KOPT-K1 (cell line): ENCODE results near the gene RGS7BP.
"Not testable (repeated sequence)": the region's sequence is repeated elsewhere in the genome, so short reads cannot be mapped to it uniquely, and the experiment has no call there.

Experiments used
- H3K27ac ChIP-seq: fragments of 200-600 bp; sonication (generic); 2 replicates; pipeline ENCODE4 v1.5.1; 2016; ENCODE audit warnings: antibody characterized with exemption, mild to moderate bottlenecking, low read depth, low read length; ENCODE audit not compliant: poor library complexity, severe bottlenecking
- H3K36me3 ChIP-seq: fragments of 200-600 bp; sonication (generic); 2 replicates; pipeline ENCODE4 v1.5.1; 2017; ENCODE audit warnings: antibody characterized with exemption, mild to moderate bottlenecking, low read length, moderate library complexity; ENCODE audit not compliant: insufficient read depth
- H3K9me3 ChIP-seq: fragments of 200-600 bp; sonication (generic); 2 replicates; pipeline ENCODE4 v1.5.1; 2017; ENCODE audit warnings: antibody characterized with exemption, low read length, mild to moderate bottlenecking; ENCODE audit not compliant: insufficient read depth, poor library complexity, severe bottlenecking

The RGS7BP gene

GRCh38 chr5:64519263-64519662, 13.4 kb downstream of the RGS7BP start:
- Histone ChIP-seq H3K27ac (no peak overlapping the region), H3K36me3 (no peaks in the 10 kb centered on the region), H3K9me3 (no peaks in the 10 kb centered on the region)

GRCh38 chr5:64526734-64527439, 21.1 kb downstream of the RGS7BP start:
- H3K36me3 ChIP-seq = no peaks in the 10 kb centered on the region
- H3K27ac ChIP-seq = no peak overlapping the region
- H3K9me3 ChIP-seq = no peaks in the 10 kb centered on the region

- Histone ChIP-seq H3K27ac (no peak overlapping the region), H3K36me3 (no peaks in the 10 kb centered on the region), H3K9me3 (no peaks in the 10 kb centered on the region)
Measured at GRCh38 chr5:64530076-64530475, 24.3 kb downstream of the RGS7BP start.

GRCh38 chr5:64532212-64532611, 26.4 kb downstream of the RGS7BP start:
- Histone ChIP-seq H3K27ac (no peak overlapping the region), H3K36me3 (no peaks in the 10 kb centered on the region), H3K9me3 (no peaks in the 10 kb centered on the region)

GRCh38 chr5:64532657-64533056, 26.8 kb downstream of the RGS7BP start:
- no peaks in the 10 kb centered on the region for H3K9me3 ChIP-seq
- H3K36me3 ChIP-seq = no peaks in the 10 kb centered on the region
- H3K27ac ChIP-seq = no peak overlapping the region

- Histone ChIP-seq H3K27ac (no peak overlapping the region), H3K36me3 (no peaks in the 10 kb centered on the region), H3K9me3 (no peaks in the 10 kb centered on the region)
Measured at GRCh38 chr5:64534033-64534432, 28.2 kb downstream of the RGS7BP start.

GRCh38 chr5:64557911-64558310, 52.1 kb downstream of the RGS7BP start:
- no peak overlapping the region for H3K27ac ChIP-seq
- no peaks in the 10 kb centered on the region for H3K9me3 ChIP-seq
- no peaks in the 10 kb centered on the region for H3K36me3 ChIP-seq

- H3K27ac ChIP-seq, H3K9me3 ChIP-seq, H3K36me3 ChIP-seq: not testable (repeated sequence)
Measured at GRCh38 chr5:64558641-64559040, 52.8 kb downstream of the RGS7BP start.

GRCh38 chr5:64566310-64566916, 60.6 kb downstream of the RGS7BP start:
- Histone ChIP-seq H3K9me3 (no peaks in the 10 kb centered on the region), H3K27ac (no peak overlapping the region), H3K36me3 (no peaks in the 10 kb centered on the region)

- Histone ChIP-seq H3K9me3 (no peaks in the 10 kb centered on the region), H3K27ac (no peak overlapping the region), H3K36me3 (no peaks in the 10 kb centered on the region)
Measured at GRCh38 chr5:64569858-64570257, 64.0 kb downstream of the RGS7BP start.

- H3K27ac ChIP-seq = no peak overlapping the region
- no peaks in the 10 kb centered on the region for H3K36me3 ChIP-seq
- H3K9me3 ChIP-seq = no peaks in the 10 kb centered on the region
Measured at GRCh38 chr5:64570395-64570996, 64.7 kb downstream of the RGS7BP start.

- no peaks in the 10 kb centered on the region for H3K9me3 ChIP-seq
- no peaks in the 10 kb centered on the region for H3K36me3 ChIP-seq
- H3K27ac ChIP-seq = no peak overlapping the region
Measured at GRCh38 chr5:64575561-64575960, 69.7 kb downstream of the RGS7BP start.

GRCh38 chr5:64576250-64576649, 70.4 kb downstream of the RGS7BP start:
- Histone ChIP-seq H3K9me3 (no peaks in the 10 kb centered on the region), H3K27ac (no peak overlapping the region), H3K36me3 (no peaks in the 10 kb centered on the region)

GRCh38 chr5:64585646-64586045, 79.8 kb downstream of the RGS7BP start:
- Histone ChIP-seq H3K9me3 (no peaks in the 10 kb centered on the region), H3K27ac (no peak overlapping the region), H3K36me3 (no peaks in the 10 kb centered on the region)

- Histone ChIP-seq H3K9me3 (no peaks in the 10 kb centered on the region), H3K27ac (no peak overlapping the region), H3K36me3 (no peaks in the 10 kb centered on the region)
Measured at GRCh38 chr5:64587370-64587769, 81.6 kb downstream of the RGS7BP start.
